Mammary epithelial cell (primary cell): ENCODE results near the gene ADGRV1.

Source experiments
- EZH2 ChIP-seq: IDR thresholded peaks from 2 replicates; pipeline ENCODE4 v1.6.1; 2012; ENCODE audit warnings: low read length, inconsistent platforms, borderline replicate concordance
- TF ChIP-seq, protein P1 (sequence below), 2 donors: IDR thresholded peaks in 1 of 2; conservative IDR thresholded peaks in 1 of 2; 2 replicates each; pipeline ENCODE4 v1.5.1; 2011 to 2012; ENCODE audit warnings: inconsistent platforms in 2 of 2, low read length in 2 of 2, mild to moderate bottlenecking in 2 of 2, control low read depth in 1 of 2, low read depth in 1 of 2; ENCODE audit not compliant: insufficient read depth in 1 of 2; ENCODE audit errors: extremely low read depth in 1 of 2

GRCh38 chr5:91194824-91195381 lies 636.3 kb downstream of the ADGRV1 start:
- TF ChIP-seq, protein P1, sequence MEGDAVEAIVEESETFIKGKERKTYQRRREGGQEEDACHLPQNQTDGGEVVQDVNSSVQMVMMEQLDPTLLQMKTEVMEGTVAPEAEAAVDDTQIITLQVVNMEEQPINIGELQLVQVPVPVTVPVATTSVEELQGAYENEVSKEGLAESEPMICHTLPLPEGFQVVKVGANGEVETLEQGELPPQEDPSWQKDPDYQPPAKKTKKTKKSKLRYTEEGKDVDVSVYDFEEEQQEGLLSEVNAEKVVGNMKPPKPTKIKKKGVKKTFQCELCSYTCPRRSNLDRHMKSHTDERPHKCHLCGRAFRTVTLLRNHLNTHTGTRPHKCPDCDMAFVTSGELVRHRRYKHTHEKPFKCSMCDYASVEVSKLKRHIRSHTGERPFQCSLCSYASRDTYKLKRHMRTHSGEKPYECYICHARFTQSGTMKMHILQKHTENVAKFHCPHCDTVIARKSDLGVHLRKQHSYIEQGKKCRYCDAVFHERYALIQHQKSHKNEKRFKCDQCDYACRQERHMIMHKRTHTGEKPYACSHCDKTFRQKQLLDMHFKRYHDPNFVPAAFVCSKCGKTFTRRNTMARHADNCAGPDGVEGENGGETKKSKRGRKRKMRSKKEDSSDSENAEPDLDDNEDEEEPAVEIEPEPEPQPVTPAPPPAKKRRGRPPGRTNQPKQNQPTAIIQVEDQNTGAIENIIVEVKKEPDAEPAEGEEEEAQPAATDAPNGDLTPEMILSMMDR (conservative IDR thresholded peaks at IDR 0.05 in 1 of 2, IDR thresholded peaks at IDR 0.05 in 1 of 2; ENCODE audit: extremely low read depth in 1 of 2, insufficient read depth in 1 of 2, low read depth in 1 of 2, low read length in 2 of 2) = no peak
- TF ChIP-seq EZH2 = no peak
